ENCODE measurements around the gene NKD1.
"Not testable (repeated sequence)": the region's sequence is repeated elsewhere in the genome, so short reads cannot be mapped to it uniquely, and the experiment has no call there.

Gene NKD1

GRCh38 chr16:50559804-50560514, 11.8 kb downstream of the NKD1 start:
- no peak for DNase-seq

DNA sequence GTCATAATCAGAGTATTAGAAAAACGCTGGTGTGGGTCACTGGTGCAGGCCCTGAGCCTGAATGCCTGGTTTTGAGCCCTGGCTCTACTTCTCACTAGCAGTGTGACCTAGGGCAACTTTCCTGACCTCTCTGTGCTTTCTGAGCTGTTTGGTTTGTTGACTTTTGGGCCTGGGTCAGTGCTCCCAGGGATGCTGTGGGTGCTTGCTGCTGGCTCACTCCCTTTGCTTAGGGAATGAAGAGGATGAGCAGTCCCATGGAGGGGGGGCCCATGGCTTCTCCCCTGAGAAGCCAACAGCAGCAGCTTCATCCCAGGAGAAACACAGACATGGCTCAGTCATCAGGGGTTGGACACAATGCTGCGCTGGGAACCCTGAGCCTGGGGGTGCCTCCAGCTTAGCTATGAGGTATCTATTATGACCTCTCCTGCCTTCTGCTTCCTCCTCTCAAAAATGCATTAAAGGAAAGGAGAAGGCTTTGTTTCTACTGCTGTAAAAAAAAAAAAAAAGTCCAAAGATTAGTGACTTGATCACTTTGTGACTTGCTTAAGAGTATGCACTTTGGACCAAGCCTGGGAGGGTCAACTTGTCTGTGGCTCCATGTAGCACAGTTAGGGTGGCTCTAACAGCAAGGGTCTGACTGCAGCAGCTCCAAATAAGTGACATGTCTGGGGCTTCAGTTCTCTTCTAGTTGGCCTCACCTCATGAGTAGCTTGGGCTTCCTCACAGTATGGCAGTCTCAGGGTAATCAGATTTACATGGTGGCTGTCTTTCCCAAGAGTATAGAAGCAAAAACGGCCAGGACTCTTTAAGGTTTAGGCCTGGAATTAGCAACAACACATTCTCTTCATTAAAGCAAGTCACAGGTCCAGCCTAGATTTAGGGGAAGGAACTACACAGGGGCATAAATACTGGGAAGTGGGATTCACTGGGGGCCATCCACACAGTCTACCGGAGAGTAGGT, 13.0 kb downstream of the NKD1 start:
- DNase-seq: no peak

DNA sequence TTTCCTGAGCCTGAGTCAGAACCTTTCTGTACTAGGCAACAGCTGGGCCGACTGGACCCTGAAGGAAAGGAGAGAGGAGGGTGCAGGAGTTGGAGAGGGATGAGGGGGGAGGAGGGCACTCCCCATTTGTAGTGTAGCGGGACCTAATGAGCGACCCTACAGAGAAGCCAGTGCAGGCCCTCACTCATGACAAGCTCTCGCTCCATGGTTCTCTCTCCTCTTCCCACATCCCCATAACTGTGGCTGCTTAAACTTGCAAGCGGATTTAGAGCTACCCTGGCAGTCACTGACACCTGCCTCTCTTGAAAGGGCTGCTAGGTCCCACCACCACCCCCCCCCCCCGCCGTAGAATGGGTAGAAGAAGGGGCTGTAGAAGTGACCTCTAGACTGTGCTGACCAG, 14.5 kb downstream of the NKD1 start:
- no peak for DNase-seq

DNA sequence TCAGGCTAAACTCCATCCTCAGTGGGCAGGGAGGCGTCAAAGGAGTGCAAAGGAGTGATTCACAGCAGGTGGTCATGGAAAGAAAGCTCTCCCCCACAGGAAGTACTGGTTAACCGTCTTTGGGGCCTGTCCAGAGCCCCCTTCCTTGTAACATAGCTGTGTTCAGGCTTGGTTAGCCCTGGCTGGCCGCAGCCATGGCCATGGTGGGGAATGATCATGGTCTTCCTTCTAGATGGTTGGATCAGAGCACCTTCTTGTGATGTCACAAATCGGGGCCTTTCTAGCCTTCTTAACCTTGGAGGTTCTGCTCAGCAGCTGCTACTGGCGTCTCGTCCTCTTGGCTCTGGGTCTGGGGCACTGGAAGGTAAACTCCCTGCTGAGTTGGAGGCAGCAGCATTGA, 15.8 kb downstream of the NKD1 start:
- no peak for DNase-seq

DNA sequence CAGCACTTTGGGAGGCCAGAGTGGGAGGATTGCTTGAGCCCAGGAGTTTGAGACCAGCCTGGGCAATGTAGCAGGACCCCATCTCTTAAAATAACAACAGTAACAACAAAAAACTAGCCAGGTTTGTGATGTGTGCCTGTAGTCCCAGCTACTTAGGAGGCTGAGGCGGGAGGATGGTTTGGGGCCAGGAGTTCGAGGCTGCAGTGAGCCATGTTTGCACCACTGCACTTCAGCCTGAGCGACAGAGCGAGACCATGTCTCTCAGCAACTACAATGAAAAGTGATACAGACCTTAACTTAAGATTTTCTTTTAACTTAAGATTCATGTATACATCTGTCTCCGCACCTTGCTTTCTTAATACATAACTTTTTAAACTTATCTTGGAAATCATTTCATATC, 17.2 kb downstream of the NKD1 start:
- DNase-seq: no peak

DNA sequence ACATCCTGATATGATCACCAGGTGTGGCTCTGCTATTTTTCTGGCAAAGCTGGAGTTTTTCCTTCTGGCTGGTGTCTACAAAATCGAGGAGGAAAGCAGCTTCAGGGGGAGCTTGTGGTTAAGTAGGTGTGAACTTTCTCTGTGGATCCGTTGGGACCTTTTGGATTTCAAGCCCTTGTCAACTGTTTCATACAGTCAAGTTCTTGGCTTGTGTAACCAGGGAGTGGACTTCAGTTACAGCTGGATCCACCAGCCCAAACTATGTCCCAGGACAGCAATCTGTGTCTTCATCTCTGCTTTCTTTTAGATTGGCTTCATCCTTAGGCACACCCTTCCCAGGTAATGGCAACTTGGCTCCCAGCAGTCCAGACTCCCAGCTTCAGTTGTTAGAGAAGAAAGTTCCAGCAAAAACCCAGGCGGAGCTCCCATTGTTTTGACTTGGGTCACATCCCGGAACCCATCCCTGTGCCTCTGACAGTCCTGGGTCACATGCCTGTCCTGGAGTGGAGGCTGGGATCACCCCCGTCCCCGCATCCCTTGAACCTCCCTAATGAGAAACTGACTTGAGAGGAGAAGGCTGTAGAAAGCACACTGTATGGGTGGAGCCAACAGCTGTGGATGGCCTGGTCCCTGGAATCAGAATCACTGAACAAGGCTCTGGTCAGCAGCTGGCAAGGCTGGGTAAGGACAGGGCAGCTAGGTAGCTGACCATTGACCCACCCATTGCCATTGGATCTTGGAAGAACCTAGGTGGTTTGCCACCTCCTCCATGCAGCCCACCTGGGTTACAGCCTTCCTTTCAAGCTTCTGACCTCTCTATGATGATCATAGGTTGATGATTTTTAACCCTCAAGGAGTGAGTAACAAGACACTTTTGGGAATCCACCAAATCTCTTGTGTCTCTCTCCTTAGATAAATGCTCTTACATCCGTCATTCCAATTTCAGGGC, 18.1 kb downstream of the NKD1 start:
- DNase-seq: no peak

DNA sequence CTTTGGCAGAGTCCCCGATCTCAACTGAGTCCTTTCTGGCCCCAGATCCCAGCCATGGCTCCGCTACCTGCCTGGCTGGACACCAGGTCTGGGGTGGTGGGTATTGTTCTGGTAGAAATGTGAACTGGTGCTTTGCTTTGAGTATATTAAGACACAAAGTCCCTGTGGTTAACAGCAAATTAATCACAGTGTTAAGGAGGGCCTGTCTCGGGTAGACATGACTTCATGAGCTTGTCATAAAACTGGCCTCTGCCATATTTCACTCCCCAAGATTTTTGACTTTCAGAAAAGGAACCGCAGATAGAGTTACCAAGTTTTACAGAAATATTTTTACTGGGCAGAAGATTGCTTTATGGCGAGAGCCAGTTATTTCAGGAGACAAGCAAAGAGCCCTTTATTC, 19.5 kb downstream of the NKD1 start:
- DNase-seq: no peak

DNA sequence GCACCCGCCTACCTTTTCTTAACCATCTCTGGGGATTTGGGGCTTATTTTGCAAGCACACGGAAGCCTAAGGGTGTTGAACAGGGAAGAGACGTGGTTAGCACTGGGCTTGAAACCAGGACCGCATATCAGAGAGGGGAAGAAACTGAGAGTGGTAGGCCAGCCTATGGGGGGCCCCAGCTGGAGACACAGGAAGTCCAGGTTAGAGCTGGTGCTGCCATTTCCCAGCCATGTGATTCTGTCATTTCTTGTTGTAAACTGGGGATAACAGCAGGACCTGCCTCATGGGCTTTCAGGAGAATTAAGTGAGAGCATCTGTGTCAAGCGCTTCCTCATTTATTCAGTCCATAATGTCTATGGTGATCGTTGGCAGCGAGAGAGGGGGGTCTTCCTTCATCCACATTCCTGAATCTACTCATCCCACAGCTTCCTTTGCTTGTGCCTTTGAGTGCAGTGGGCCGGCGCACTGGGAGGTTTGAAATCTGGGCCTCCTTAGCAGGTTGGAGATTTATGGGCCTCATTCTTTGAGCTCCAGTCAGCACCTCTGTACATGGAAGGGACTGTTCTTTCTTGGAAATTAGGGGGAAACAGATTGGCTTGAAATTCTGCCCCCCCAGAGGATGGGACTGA, 20.1 kb downstream of the NKD1 start:
- DNase-seq: no peak

DNA sequence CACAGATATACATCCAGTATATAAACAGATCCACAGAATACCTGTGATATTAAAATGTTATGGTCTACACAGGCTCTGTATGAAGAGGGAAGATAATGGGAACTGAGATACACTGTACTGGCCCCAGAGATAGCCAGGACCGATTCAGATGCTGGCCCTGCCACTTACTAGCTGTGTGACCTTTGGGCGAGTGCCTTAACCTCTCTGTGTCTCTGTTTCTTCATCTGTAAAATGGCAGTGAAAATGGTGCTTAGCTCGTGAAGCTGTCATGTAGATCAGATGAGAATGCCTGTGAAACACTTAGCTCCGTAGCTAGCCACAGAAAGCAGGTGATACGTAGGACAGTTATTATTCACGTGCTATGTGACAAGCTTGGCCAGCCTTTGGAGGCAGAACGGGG, 22.2 kb downstream of the NKD1 start:
- DNase-seq: no peak

DNA sequence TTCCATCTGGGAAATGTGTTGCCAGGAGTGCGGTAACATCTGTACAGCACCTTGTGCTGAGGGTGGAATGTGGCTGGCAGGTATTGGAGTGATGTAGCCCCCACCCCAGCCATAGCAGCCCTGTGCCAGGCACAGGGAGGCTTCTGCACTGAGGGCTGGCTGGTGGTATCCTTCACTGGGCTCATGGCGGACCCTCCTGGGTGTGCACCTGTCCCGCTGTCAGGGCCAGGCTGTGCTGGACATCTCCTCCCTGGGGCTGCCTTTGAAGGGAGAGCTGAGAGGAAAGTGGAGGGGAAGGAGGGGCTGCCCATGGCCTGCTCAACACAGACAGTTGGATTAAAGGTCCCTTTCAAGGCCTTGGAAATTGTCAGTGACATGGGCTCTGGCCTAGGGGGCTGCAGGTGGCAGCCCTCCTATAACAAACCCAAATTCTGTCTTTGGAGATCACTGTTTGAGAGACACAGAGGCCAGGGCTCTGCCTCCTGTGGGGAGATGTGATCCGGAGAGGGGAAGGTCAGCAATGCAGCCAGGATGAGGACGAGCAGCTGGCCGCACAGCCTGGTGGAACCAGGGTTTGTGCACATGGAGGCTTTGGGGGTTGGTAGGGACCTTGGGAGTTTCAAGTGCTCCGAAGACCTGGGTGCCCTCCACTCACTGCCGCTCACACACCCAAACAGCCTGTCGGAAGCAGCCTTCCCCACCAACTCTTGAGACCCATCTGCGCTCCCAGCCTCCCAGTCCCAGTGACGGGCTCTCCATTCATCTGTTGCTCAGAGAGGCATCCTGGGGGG, 22.8 kb downstream of the NKD1 start:
- DNase-seq: no peak

DNA sequence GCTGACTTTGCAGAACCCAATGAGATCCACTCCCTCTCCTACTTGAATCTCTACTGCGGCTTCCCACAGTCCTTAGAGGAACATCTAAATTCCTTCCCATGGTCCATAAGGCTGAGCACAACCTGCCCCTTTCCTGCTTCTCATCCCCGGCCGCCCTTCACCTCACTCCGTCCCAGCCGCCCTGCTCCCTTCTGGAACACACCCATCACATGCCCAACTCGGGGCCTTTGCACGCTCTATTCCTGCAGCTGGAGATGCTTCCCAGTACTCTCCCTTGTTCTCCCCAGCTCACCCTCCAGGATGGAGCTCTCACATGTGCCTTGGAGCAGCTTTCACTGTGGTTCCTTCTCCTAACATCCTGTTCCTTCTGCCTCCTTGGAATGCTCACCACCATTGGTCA, 23.6 kb downstream of the NKD1 start:
- DNase-seq: no peak

DNA sequence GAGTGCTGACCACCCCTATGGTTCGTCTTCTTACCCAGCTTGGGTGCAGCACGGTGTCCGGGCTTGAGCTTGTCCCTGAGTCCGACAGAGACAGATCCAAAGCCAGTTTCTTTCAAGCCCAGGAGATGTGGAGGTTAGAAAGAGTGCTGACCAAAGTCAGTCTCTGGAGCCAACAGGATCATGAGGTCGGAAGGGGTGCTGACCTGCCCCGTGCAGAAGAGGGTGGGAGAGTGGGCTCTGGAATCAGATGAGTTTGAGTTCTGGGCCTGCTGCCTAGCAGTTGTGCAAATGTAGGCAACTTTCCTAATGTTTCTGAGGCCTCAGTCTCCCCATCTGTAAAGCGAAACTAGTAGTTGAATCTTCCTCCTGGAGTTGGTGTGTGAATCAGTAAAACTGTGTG, 24.5 kb downstream of the NKD1 start:
- DNase-seq: no peak

- DNase-seq: no peak
Observed at GRCh38 chr16:50573279-50573678, 25.1 kb downstream of the NKD1 start.

DNA sequence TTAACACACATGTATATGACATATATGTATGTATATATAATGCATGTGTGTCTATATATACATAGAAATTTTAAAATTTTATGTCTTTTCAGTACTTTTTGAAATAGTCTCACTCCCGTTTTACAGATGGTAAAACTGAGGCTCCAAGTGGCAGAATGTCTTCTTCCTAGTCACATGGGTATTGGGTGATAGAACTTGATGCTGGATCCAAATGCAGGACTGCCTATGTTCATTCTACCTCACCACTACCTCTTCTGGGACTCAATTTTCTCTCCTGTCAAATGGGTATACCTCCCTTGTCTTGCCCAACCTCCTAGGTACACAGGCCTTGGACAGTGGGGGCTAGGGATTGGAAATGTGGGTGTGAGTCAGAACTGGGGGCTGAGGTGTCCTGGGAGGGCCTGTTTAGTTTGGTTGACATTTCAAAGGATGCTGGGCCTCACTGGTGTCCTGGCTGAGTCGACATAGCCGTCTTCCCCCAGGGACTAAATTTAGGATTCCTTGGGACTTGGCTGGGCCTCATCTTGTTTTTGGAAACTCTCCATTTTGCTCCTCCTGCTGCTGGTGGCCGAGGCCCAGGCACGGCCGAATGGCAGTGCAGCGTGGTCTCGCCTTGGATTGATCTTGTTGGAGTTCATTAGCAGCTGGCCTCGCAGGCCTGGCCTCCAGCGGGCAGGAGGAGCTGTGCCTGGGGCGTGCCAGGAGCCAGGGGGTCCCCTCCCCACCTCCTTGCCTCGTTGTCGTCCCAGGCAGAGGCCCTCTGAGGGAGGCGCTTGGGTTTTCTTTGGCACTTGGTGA, 25.9 kb downstream of the NKD1 start:
- no peak for DNase-seq

- DNase-seq: no peak
Observed at GRCh38 chr16:50574745-50575136, 26.5 kb downstream of the NKD1 start.

- no peak for DNase-seq
Observed at GRCh38 chr16:50575743-50576142, 27.5 kb downstream of the NKD1 start.

DNA sequence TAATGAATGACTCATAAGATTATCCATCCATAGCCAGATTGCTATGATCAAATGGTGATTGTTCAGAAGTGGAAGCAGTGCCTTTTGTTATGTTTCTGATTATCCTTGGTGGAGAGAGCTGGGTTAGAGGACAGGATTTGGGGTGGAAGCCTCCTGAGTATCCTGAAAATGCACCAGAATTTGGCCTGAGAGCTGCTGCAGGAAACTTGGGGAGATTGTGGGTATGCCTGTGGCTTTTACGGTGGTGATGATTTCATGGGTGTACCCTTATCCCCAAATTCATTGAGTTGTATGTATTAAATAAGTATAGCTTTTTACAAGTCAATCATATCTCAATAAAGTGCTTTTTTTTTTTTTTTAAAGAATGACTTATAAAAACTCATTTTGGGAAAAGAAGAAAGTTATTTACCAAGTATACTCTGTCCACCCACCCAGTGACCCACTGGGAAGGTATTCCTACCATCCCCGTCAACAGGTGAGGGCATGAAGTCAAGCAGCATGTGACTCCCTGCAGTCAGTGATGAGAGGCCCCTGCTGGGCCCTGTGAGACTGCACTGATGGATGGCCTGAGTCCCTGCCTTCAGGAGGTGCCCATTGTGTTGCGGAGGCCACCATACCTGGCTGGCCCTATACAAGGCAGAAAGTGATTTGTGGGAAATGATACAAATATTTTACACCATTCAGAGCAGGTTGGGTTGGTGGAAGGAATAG, 28.4 kb downstream of the NKD1 start:
- DNase-seq: no peak

DNA sequence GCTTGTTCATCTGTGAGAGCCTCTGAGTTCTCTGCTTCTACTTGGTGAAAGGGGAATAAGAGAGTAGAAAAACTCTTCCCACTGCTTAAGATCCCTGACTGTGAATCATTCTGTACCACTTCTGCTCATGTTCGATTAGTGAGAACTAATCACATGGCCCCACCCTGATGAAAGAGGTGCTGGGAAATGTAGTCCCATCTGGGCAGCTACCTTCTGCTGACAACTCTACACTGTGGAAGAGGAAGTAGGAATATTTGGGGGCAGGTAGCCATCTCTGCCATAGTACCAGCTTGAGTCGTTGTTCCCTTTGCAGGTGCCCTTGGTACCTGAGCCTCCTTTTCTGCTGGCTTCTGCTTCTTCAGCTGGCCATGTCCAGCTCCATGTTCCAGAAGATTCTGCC, 29.9 kb downstream of the NKD1 start:
- peak; percentile 62 to 73 for DNase-seq

- not testable (repeated sequence) for DNase-seq
Observed at GRCh38 chr16:50579373-50579772, 31.2 kb downstream of the NKD1 start.

All from inflammatory macrophage (primary cell).